Pancreas (tissue), 10 donors: ENCODE data around the gene NPR1. TPM values are rescaled to one million over a fixed set of nuclear protein-coding genes. Genes with fewer than 3 reads are reported as not detected.

Experiments
- ATAC-seq, 4 donors: fragments of 200-7000 bp; cut with Tn5 transposase; one replicate each; pipeline versions ENCODE4 v1.8.0 to v1.9.1; 2020; ENCODE audit warnings: mild to moderate bottlenecking in 4 of 4, moderate library complexity in 4 of 4
- DNase-seq, 6 donors: peaks; one replicate each; pipeline ENCODE4 v3.0.0-alpha.2; 2020
- FAIRE-seq: peaks from 2 replicates; lab custom pipeline; 2012; peaks lifted over from hg19 to GRCh38; lab: Jason Lieb, UNC
- H3K27ac ChIP-seq, 4 donors: fragments of 200-600 bp; sonication (generic); 1 replicate in 3 of 4; 2 replicates in 1 of 4; pipeline versions ENCODE4 v1.5.0 to v1.8.0; 2020
- H3K27me3 ChIP-seq, 4 donors: fragments of 200-600 bp; one replicate each; pipeline ENCODE4 v1.8.0; 2021
- H3K36me3 ChIP-seq, 3 donors: fragments of 200-600 bp; sonication (generic) in 1 of 3; one replicate each; pipeline versions ENCODE4 v1.5.0 to v1.8.0; 2020 to 2021
- H3K4me1 ChIP-seq, 3 donors: fragments of 200-600 bp; one replicate each; pipeline ENCODE4 v1.8.0; 2021
- H3K4me3 ChIP-seq, 4 donors: fragments of 200-600 bp; sonication (generic) in 2 of 4; one replicate each; pipeline versions ENCODE4 v1.5.0 to v1.8.0; 2020 to 2021
- H3K9me3 ChIP-seq, 4 donors: fragments of 200-600 bp; one replicate each; pipeline ENCODE4 v1.8.0; 2021
- WGBS, 2 donors: extraction: QIAGEN DNeasy Blood & Tissue Kit; methylation state at CpG; one replicate each; pipeline ENCODE4 v1.1.7; 2013; 5-methylcytosine and 5-hydroxymethylcytosine counted together
- intact Hi-C, 3 donors: fragments of 100-400 bp; cut with DNase I; formaldehyde crosslinking; loops; one replicate each; pipeline versions ENCODE4 v1.11.1 to v1.14.2; 2022
- polyA plus RNA-seq, 2 donors: library from polyadenylated mRNA; stranded (reverse); fragments of 200-250 nt; gene quantifications; one replicate each; pipeline ENCODE4 v1.2.3, GENCODE V29; 2013
- total RNA-seq, 6 donors: library from RNA; stranded (reverse); fragmentation: NEBNext Ultra II Directional in 4 of 6; extraction: Animal tissue kit (Norgen Biotek cat#: 25700) in 4 of 6; gene quantifications; one replicate each; pipeline versions ENCODE4 v1.2.1 to v1.2.4, GENCODE V29; 2021 to 2023
- TF ChIP-seq, protein P1 (sequence below), 4 donors: fragments of 200-600 bp; sonication (generic) in 3 of 4; IDR thresholded peaks; one replicate each; pipeline versions ENCODE4 v1.5.0 to v1.8.0; 2021; ENCODE audit warnings: antibody characterized with exemption in 4 of 4
- donor health status: healthy with polysubstance abuse.
- donor health status: DM: no; HTN: no; CAD: no; lungs with moderate emphysema.
- donor health status: DM: no; HTN: no; CAD: no.
- donor health status: control.
- donor health status: control.
- donor health status: Bipolar disorder and iron deficiency.
- donor health status: DM: yes; HTN: yes; CAD: no.
- donor health status: DM: no; HTN: no; CAD: no.
- donor health status: DM: no; HTN: no; CAD: no.
- donor health status: DM: yes; HTN: yes; CAD: no.

The NPR1 gene
- total and polyA plus RNA-seq, 8 donors: 1.6 to 11.8 (median 4.6) TPM

DNA sequence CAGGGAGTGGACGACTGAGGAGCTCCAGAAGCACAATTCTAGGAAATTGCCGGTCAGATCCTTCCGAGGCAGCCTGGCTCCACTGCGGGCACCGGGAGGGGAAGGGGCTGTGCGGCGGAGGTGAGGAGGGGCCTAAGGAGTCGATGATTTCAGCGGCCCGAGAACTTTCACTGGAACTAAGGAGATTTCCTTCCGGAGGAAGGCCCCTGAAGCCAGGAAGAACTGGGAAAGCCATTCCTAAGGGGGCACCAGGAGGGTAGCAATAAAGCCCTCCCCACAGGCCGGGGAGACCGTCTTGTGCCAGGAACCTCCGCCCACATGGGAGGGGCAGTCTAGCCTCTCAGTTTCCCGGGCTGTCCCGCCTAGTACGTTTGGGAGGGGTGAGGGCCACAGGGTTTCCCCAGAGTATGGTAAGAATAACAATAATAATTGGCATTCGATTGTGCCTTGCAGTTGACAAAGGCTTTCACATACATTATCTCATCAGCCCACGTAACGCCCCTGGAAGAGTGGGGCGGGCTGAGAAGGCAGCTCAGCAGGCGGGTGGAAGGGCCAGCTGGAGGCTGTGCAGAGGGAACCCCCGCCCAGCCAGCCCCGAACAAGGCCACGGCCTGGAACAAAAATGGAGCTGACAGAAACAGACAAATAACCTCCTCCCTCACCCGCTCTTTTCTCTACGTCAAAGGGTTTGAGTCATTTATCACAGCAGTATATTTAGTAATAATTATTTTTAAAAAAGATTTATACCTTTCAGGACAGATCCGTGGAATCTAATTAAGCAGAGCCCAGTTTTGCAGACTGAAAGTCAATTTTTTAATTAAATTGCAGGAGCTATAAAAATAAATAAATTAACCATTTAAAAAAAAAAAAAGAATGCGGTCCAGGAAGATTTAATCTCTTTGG lies 19.8 kb downstream of the NPR1 start:
- Histone ChIP-seq H3K4me1 (no peaks in the 10 kb centered on the region), H3K36me3 (no peaks in the 10 kb centered on the region), H3K9me3 (no peaks in the 10 kb centered on the region), H3K4me3 (peak overlapping the region in 1 of 4 donors; percentile 7), H3K27ac (peak overlapping the region; percentile 27 to 76 (median 46)), H3K27me3 (no peaks in the 10 kb centered on the region)
- peak in 1 of 6 donors; percentile 16 for DNase-seq
- no peak for FAIRE-seq
- 54 to 61% methylated on average over 29 of the region's 29 CpGs for WGBS, 2 donors
- peak in 3 of 4 donors; percentile 54 to 73 (median 69) for ATAC-seq
- intact Hi-C loops: no loop called here
- TF ChIP-seq, protein P1, sequence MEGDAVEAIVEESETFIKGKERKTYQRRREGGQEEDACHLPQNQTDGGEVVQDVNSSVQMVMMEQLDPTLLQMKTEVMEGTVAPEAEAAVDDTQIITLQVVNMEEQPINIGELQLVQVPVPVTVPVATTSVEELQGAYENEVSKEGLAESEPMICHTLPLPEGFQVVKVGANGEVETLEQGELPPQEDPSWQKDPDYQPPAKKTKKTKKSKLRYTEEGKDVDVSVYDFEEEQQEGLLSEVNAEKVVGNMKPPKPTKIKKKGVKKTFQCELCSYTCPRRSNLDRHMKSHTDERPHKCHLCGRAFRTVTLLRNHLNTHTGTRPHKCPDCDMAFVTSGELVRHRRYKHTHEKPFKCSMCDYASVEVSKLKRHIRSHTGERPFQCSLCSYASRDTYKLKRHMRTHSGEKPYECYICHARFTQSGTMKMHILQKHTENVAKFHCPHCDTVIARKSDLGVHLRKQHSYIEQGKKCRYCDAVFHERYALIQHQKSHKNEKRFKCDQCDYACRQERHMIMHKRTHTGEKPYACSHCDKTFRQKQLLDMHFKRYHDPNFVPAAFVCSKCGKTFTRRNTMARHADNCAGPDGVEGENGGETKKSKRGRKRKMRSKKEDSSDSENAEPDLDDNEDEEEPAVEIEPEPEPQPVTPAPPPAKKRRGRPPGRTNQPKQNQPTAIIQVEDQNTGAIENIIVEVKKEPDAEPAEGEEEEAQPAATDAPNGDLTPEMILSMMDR (IDR thresholded peaks at IDR 0.05): no peak

DNA sequence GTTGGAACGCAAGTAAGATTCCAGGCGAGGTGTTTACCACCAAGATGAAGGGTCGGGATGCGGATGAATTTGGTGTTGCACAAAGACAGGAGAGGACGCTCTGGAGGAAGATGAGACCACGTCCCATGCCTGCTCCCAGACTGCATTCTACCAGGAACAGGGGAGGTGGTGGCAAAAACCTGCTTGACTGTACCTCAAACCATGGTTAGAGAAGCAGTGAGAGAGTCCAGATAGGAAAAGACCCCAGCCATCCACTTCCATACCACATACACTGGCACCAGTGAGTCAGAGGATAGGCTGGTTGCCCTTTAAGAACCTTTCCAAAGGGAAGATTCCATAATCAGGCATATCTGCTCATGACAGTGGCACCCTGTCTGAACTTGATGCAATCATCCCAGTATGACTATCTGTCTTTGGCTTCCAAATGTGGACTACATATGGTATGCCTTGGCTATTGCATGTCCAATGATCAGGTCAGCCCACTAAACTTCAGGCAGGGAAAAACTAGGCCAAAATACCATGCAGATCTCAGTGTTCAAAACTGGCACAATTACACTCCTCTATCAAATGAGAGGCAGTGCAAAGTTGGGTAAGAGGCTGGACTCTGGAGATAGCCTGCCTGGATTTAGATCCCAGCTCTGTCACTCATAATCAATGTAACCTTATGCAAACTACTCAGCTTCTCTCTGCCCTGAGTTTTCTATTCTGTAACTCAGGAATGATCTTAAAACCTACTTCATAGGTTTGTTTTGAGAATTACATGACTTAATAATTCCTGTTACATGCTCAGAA lies 20.6 kb downstream of the NPR1 start:
- H3K9me3 ChIP-seq: no peaks in the 10 kb centered on the region
- FAIRE-seq (no peak), ATAC-seq (peak in 1 of 4 donors; percentile 45), DNase-seq (no peak)
- H3K4me1 ChIP-seq: no peaks in the 10 kb centered on the region
- 81 to 88% methylated on average over 6 of the region's 6 CpGs for WGBS, 2 donors
- TF ChIP-seq, protein P1 (IDR thresholded peaks at IDR 0.05): no peak
- no peak overlapping the region for H3K4me3 ChIP-seq
- no peaks in the 10 kb centered on the region for H3K36me3 ChIP-seq
- peak overlapping the region in 1 of 4 donors; percentile 76 for H3K27ac ChIP-seq
- H3K27me3 ChIP-seq: no peaks in the 10 kb centered on the region
- intact Hi-C loops: no loop called here

DNA sequence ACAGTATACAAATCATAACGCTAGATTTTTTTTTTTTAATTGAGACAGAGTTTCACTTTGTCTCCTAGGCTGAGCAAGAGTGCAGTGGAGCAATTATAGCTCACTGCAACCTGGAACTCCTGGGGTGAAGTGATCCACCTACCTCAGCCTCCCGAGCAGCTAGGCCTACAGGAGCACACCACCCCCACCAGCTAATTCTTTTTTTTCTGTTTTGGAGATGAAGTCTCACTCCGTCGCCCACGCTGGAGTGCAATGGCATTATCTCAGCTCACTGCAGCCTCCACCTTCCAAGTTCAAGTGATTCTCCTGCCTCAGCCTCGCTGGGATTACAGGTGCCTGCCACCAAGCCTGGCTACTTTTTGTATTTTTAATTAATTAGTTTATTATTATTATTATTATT lies 21.3 kb downstream of the NPR1 start:
- 81 to 85% methylated on average over 6 of the region's 6 CpGs for WGBS, 2 donors
- Histone ChIP-seq H3K4me3 (no peak overlapping the region), H3K9me3 (no peaks in the 10 kb centered on the region), H3K36me3 (no peaks in the 10 kb centered on the region), H3K27me3 (no peaks in the 10 kb centered on the region), H3K27ac (no peak overlapping the region), H3K4me1 (no peaks in the 10 kb centered on the region)
- TF ChIP-seq, protein P1 (IDR thresholded peaks at IDR 0.05): no peak
- no peak for FAIRE-seq
- DNase-seq: no peak
- ATAC-seq: no peak
- intact Hi-C loops: no loop called here

DNA sequence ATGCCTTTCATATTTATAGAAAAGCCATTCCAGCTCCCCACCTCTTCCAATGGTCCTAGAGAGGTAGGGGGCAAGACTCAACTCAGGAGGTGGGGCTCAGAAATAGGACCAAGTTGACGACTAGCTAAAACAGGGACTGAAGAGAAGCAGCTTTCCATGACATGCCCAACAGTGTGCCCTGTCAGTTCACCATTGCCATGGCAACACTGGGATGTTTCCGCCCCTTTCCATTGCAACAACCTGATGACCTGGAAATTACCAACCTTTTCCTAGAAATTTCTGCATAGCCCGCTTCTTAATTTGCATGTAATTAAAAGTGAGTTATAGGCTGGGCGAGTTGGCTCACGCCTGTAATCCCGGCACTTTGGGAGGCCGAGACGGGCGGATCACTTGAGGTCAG lies 27.0 kb downstream of the NPR1 start:
- Histone ChIP-seq H3K27me3 (no peaks in the 10 kb centered on the region), H3K36me3 (no peaks in the 10 kb centered on the region), H3K4me1 (no peaks in the 10 kb centered on the region), H3K27ac (no peak overlapping the region), H3K4me3 (no peak overlapping the region), H3K9me3 (no peaks in the 10 kb centered on the region)
- FAIRE-seq (no peak), ATAC-seq (no peak), DNase-seq (no peak)
- TF ChIP-seq, protein P1 (IDR thresholded peaks at IDR 0.05): no peak
- intact Hi-C loops: no loop called here
- WGBS, 2 donors: 91 to 93% methylated on average over 9 of the region's 9 CpGs
